HL-60 (cell line): ENCODE results near the gene CDH23. TPM values are rescaled to one million over a fixed set of nuclear protein-coding genes. Genes with fewer than 3 reads are reported as not detected.

ENCODE experiments used
- DNase-seq, 2 experiments: peaks; one replicate each; pipeline ENCODE4 v3.0.0-alpha.2; 2010 to 2020; ENCODE audit warnings: low read depth in 1 of 2, low spot score in 1 of 2
- H3K27ac ChIP-seq: fragments of 250-450 bp; sonication (Bioruptor Pico); replicated peaks from 2 replicates; pipeline ENCODE4 v1.5.1; 2020; ENCODE audit warnings: mild to moderate bottlenecking, moderate library complexity
- H3K27me3 ChIP-seq: fragments of 250-450 bp; sonication (Bioruptor Pico); 2 replicates; pipeline ENCODE4 v1.5.1; 2021; ENCODE audit warnings: mild to moderate bottlenecking, moderate library complexity; ENCODE audit not compliant: insufficient read depth, poor library complexity, severe bottlenecking
- H3K4me3 ChIP-seq: replicated peaks from 2 replicates; pipeline ENCODE4 v1.5.1; 2011; ENCODE audit warnings: mild to moderate bottlenecking, control low read depth, low read length; ENCODE audit not compliant: insufficient read depth
- CTCF ChIP-seq: IDR thresholded peaks from one replicate; pipeline ENCODE4 v1.5.1; 2011; ENCODE audit warnings: low read length, control low read depth, inconsistent platforms; ENCODE audit not compliant: insufficient read depth
- GABPA ChIP-seq: IDR thresholded peaks from 2 replicates; pipeline ENCODE4 v1.6.1; 2012; ENCODE audit warnings: low read depth
- POLR2AphosphoS5 ChIP-seq: IDR thresholded peaks from 2 replicates; pipeline ENCODE4 v1.6.1; 2012; ENCODE audit warnings: low read depth
- SPI1 ChIP-seq: IDR thresholded peaks from 2 replicates; pipeline ENCODE4 v1.6.1; 2012; ENCODE audit warnings: low read depth, mild to moderate bottlenecking, borderline replicate concordance
- microRNA-seq: library from miRNA; unstranded; fragments of <30 nt; microRNA quantifications from one replicate; pipeline ENCODE4, GENCODE V29; 2018

CDH23 gene

DNA sequence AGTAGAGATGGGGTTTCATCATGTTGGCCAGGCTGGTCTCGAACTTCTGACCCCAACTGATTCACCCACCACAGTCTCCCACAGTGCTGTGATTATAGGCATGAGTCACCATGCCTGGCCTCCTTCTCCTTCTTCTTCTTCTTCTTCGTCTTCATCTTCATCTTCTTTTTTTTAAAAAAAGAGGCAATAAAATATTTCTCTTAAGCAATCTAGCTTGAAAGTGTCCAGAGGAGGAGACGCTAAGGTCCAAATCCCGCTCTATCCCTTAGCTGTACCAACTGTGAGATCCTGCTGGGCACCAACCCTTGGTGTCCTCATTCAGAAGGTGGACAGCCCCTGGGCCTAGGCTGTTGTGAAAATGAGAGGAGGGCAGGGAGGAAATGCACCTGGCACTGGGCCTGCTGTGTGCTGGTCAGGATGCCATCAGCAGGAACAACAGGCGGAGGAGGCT lies 468.2 kb downstream of the CDH23 start:
- no peak overlapping the region for H3K4me3 ChIP-seq
- no peak for DNase-seq
- no peak overlapping the region for H3K27ac ChIP-seq
- TF ChIP-seq SPI1 (no peak), POLR2AphosphoS5 (no peak), GABPA (no peak), CTCF (no peak)
- H3K27me3 ChIP-seq, result no peaks in the 10 kb centered on the region

Small RNA genes within 50 kb of the gene (microRNA-seq; reads per million reads assigned to microRNA genes)
- not detected for gene MIR7152
